ENCODE data around the gene PPTC7.
"Not testable (repeated sequence)": the region's sequence is repeated elsewhere in the genome, so short reads cannot be mapped to it uniquely, and the experiment has no call there.

Gene PPTC7

GRCh38 chr12:110530511-110530910, 52.6 kb downstream of the PPTC7 start:
- TF ChIP-seq CTCF (IDR thresholded peaks at IDR 0.05; ENCODE audit: borderline replicate concordance, insufficient read depth, low read depth, low read length), result no peak
- no peak overlapping the region for H3K4me3 ChIP-seq (ENCODE audit: low read depth, low read length)

- no peak for TF ChIP-seq CTCF (IDR thresholded peaks at IDR 0.05; ENCODE audit: borderline replicate concordance, insufficient read depth, low read depth, low read length)
- no peak overlapping the region for H3K4me3 ChIP-seq (ENCODE audit: low read depth, low read length)
Measured at GRCh38 chr12:110528277-110528839, 54.8 kb downstream of the PPTC7 start.

- not testable (repeated sequence) for H3K4me3 ChIP-seq (ENCODE audit: low read depth, low read length)
Measured at GRCh38 chr12:110520876-110521712, 62.0 kb downstream of the PPTC7 start.

GRCh38 chr12:110518014-110518413, 65.1 kb downstream of the PPTC7 start:
- not testable (repeated sequence) for H3K4me3 ChIP-seq (ENCODE audit: low read depth, low read length)

- no peak overlapping the region for H3K4me3 ChIP-seq (ENCODE audit: low read depth, low read length)
- TF ChIP-seq CTCF (IDR thresholded peaks at IDR 0.05; ENCODE audit: borderline replicate concordance, insufficient read depth, low read depth, low read length), result no peak
Measured at GRCh38 chr12:110516995-110517394, 66.1 kb downstream of the PPTC7 start.

GRCh38 chr12:110514363-110514762, 68.8 kb downstream of the PPTC7 start:
- H3K4me3 ChIP-seq (ENCODE audit: low read depth, low read length), result no peak overlapping the region
- TF ChIP-seq CTCF (IDR thresholded peaks at IDR 0.05; ENCODE audit: borderline replicate concordance, insufficient read depth, low read depth, low read length), result no peak

- TF ChIP-seq CTCF (IDR thresholded peaks at IDR 0.05; ENCODE audit: borderline replicate concordance, insufficient read depth, low read depth, low read length), result no peak
- H3K4me3 ChIP-seq (ENCODE audit: low read depth, low read length), result no peak overlapping the region
Measured at GRCh38 chr12:110513842-110514241, 69.3 kb downstream of the PPTC7 start.

GRCh38 chr12:110508071-110508586, 75.0 kb downstream of the PPTC7 start:
- TF ChIP-seq CTCF (IDR thresholded peaks at IDR 0.05; ENCODE audit: borderline replicate concordance, insufficient read depth, low read depth, low read length), result no peak

More at GRCh38 chr12:110508071-110508586, 75.0 kb downstream of the PPTC7 start:
- no peak overlapping the region for H3K4me3 ChIP-seq (ENCODE audit: low read depth, low read length)

All from GM12875 (cell line).